Progenitor cell of endocrine pancreas (in vitro differentiated cells): ENCODE measurements around the gene GNG4. TPM values are rescaled to one million over a fixed set of nuclear protein-coding genes. Genes with fewer than 3 reads are reported as not detected.

Experiments used
- DNase-seq: peaks from one replicate; pipeline ENCODE4 v3.0.0; 2021; ENCODE audit warnings: low spot score; ENCODE audit not compliant: unreplicated experiment
- H3K27ac Mint-ChIP-seq: 2 replicates; pipeline ENCODE4 v1.8.0; 2021; ENCODE audit warnings: mild to moderate bottlenecking, moderate library complexity, mixed read lengths
- H3K27me3 Mint-ChIP-seq: 2 replicates; pipeline ENCODE4 v1.8.0; 2021; ENCODE audit warnings: mixed read lengths
- H3K36me3 Mint-ChIP-seq: 2 replicates; pipeline ENCODE4 v1.8.0; 2022; ENCODE audit warnings: mixed read lengths; ENCODE audit not compliant: insufficient read depth
- H3K4me1 Mint-ChIP-seq: 2 replicates; pipeline ENCODE4 v1.8.0; 2021; ENCODE audit warnings: low read depth, mixed read lengths
- H3K4me3 Mint-ChIP-seq: 2 replicates; pipeline ENCODE4 v1.8.0; 2021; ENCODE audit warnings: low read depth, mild to moderate bottlenecking, moderate library complexity, mixed read lengths
- H3K9me3 Mint-ChIP-seq: 2 replicates; pipeline ENCODE4 v1.8.0; 2021; ENCODE audit warnings: low read depth, mixed read lengths
- total RNA-seq: library from RNA; stranded (reverse); gene quantifications from 2 replicates; pipeline ENCODE4 v1.2.1, GENCODE V29; 2021
- TF ChIP-seq, protein P1 (sequence below): fragments of 200-600 bp; sonication (generic); IDR thresholded peaks from one replicate; pipeline ENCODE4 v1.5.0; 2021; ENCODE audit warnings: antibody characterized with exemption, mild to moderate bottlenecking; ENCODE audit not compliant: unreplicated experiment

GNG4 gene
- total RNA-seq, 1 donor from 2014 or later = 26.7 TPM

DNA sequence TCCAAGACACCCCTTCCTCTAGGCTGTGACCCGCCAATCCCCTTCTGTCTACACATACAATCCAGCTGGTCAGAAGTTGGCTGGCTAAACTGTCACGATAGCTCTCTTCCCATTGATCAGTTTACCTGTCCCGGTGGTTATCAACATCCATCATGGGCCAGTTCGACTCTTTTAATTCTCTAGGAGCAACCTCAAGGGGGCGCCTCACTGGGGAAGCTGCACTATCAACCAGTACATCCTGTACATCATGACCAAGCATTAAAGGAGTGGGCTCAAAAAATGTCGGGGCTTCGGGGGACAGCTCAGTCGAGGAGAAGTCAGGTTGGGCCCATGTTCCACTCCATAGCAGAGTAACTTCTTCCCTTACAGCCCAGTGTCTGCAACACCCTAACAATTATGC lies 92.1 kb downstream of the GNG4 start:
- no peaks in the 10 kb centered on the region for H3K9me3 Mint-ChIP-seq
- H3K36me3 Mint-ChIP-seq = peaks cover 1% of the 10 kb centered on the region
- peaks cover 1% of the 10 kb centered on the region for H3K4me1 Mint-ChIP-seq
- H3K27me3 Mint-ChIP-seq = no peaks in the 10 kb centered on the region
- TF ChIP-seq, protein P1, sequence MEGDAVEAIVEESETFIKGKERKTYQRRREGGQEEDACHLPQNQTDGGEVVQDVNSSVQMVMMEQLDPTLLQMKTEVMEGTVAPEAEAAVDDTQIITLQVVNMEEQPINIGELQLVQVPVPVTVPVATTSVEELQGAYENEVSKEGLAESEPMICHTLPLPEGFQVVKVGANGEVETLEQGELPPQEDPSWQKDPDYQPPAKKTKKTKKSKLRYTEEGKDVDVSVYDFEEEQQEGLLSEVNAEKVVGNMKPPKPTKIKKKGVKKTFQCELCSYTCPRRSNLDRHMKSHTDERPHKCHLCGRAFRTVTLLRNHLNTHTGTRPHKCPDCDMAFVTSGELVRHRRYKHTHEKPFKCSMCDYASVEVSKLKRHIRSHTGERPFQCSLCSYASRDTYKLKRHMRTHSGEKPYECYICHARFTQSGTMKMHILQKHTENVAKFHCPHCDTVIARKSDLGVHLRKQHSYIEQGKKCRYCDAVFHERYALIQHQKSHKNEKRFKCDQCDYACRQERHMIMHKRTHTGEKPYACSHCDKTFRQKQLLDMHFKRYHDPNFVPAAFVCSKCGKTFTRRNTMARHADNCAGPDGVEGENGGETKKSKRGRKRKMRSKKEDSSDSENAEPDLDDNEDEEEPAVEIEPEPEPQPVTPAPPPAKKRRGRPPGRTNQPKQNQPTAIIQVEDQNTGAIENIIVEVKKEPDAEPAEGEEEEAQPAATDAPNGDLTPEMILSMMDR = peak; percentile 27
- no peak for DNase-seq
- no peak overlapping the region for H3K4me3 Mint-ChIP-seq
- H3K27ac Mint-ChIP-seq = no peak overlapping the region

DNA sequence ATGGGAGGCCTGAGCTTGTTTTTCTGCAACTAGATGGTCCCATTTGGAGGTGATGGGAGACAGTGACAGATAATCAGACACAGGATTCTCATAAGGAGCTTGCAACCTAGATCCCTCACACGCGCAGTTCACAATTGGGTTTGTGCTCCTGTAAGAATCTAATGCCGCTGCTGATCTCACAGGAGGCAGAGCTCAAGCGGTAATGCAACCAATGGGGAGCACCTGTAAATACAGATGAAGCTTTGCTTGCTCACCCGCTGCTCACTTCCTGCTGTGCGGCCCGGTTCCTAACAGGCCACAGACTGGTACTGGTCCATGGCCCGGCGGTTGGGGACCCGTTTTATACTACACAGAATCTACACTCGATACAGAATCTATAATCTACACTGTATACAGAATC lies 92.8 kb downstream of the GNG4 start:
- H3K9me3 Mint-ChIP-seq = no peaks in the 10 kb centered on the region
- H3K4me3 Mint-ChIP-seq = no peak overlapping the region
- DNase-seq = no peak
- H3K4me1 Mint-ChIP-seq = peaks cover 1% of the 10 kb centered on the region
- H3K27ac Mint-ChIP-seq = no peak overlapping the region
- H3K36me3 Mint-ChIP-seq = peaks cover 1% of the 10 kb centered on the region
- TF ChIP-seq, protein P1 = no peak
- H3K27me3 Mint-ChIP-seq = no peaks in the 10 kb centered on the region

DNA sequence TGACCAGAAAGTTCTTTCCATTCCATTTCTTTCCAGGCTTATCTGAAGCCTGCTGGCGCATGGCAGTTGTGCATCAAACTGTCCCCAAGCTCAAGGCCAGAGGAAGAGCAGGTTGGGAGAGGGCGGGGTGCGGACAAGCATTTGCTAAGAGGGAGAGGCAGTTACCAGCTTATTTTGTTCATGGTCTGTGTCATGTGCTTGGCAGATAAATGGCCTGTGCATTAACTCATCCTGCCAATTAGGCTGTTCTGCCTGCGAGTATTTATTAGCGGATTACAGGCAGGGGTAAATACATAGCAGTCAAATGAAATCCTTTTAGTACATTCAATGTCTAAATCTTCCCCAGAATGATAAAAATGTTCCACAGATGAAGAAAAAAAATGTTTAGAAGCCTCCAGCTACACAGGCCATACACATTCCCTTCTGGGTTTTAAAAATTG lies 96.5 kb downstream of the GNG4 start:
- TF ChIP-seq, protein P1 = no peak

DNA sequence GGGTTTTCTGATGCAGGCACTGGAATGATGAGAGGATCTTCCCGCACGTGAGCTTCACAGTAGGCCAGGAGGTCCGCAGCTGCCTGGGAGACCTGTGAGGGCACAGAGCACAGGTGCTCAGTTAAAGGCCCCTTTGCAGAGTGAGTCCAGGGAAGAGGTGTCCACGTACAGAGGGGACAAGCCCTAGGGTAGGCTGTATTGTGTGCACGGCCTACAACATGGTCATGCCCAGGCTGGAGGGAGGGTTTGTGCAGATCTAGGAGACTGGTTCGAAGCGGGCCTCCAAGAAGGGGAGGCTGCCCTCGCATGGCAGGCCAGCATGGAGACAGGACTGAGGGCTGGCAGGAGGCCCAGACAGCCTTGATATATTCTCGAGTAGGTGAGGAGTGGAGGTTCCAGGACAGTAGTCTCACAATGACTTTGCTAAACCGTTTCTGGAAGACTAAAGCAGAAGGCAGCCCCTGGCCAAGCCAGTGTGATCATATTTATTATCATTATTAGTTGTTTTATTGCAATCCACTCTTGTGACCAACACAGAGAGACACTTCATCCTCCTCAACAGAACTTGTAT lies 97.4 kb downstream of the GNG4 start:
- no peak for DNase-seq
- Mint-ChIP-seq H3K27me3 (no peaks in the 10 kb centered on the region), H3K27ac (no peak overlapping the region), H3K36me3 (no peaks in the 10 kb centered on the region), H3K9me3 (no peaks in the 10 kb centered on the region), H3K4me1 (no peaks in the 10 kb centered on the region), H3K4me3 (no peak overlapping the region)
- TF ChIP-seq, protein P1 = no peak

More for the DNA sequence above, 96.5 kb downstream of the GNG4 start:
- H3K4me3 Mint-ChIP-seq = no peak overlapping the region
- no peaks in the 10 kb centered on the region for H3K27me3 Mint-ChIP-seq
- H3K36me3 Mint-ChIP-seq = no peaks in the 10 kb centered on the region
- no peaks in the 10 kb centered on the region for H3K4me1 Mint-ChIP-seq
- H3K9me3 Mint-ChIP-seq = no peaks in the 10 kb centered on the region
- no peak overlapping the region for H3K27ac Mint-ChIP-seq
- no peak for DNase-seq

DNA sequence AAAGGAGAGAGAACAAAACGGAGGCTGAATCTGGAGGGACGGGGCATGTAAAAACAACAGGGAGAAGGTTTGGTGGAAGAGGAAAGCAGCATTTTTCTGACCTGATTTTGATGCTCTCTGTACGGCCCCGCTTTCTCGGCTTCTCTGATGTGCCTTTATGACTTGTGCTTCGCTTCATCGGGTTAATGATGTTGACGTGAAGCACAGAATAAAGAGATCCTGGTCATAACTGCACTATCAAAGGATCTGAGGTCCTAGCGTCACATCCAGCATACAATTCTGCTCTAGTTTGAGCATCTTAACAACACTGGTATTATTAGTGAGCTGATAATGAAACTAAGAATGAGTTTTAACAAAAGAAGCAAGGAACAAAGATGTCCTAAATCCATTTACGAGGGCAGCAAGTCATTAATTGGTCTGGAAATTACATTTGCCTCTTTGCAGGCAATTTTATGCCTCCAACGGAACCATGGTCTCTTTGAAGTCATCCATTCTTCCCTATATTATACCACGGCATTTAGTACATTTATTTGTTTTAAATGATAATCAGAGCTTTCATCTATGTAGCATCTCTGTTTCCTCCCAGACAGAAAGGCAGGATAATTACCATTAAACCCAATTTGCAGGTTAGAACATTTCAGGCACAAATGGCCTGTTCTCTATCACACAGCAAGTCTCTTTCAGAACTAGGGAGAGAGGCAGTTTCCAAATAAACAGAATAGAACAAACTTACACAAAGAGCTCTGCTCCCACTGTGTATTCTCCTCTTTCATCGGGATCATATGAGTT lies 100.0 kb downstream of the GNG4 start:
- Mint-ChIP-seq H3K4me3 (no peak overlapping the region), H3K9me3 (no peaks in the 10 kb centered on the region), H3K4me1 (peaks cover 11% of the 10 kb centered on the region), H3K27me3 (no peaks in the 10 kb centered on the region), H3K36me3 (no peaks in the 10 kb centered on the region), H3K27ac (no peak overlapping the region)
- TF ChIP-seq, protein P1 = no peak
- no peak for DNase-seq
